T-helper 1 cell treated with Interleukin-12 subunit alpha and Interleukin-12 subunit beta and Interleukin-4 antibody, amounts not matched to agents 30 μg/mL and 1 μg/mL, for 36 hours (primary cell): ENCODE results near the gene FHIT.

Source experiments
- H3K27ac Mint-ChIP-seq: one replicate; pipeline ENCODE4 v1.8.0; 2021; ENCODE audit warnings: mild to moderate bottlenecking, mixed read lengths
- H3K27me3 Mint-ChIP-seq: one replicate; pipeline ENCODE4 v1.8.0; 2021; ENCODE audit warnings: low read depth, mixed read lengths
- H3K36me3 Mint-ChIP-seq: one replicate; pipeline ENCODE4 v1.8.0; 2021; ENCODE audit warnings: low read depth, mixed read lengths
- H3K4me1 Mint-ChIP-seq: one replicate; pipeline ENCODE4 v1.8.0; 2021; ENCODE audit warnings: low read depth, mixed read lengths
- H3K4me3 Mint-ChIP-seq: one replicate; pipeline ENCODE4 v1.8.0; 2021; ENCODE audit warnings: mild to moderate bottlenecking, moderate library complexity, mixed read lengths
- H3K9me3 Mint-ChIP-seq: one replicate; pipeline ENCODE4 v1.8.0; 2021; ENCODE audit warnings: mixed read lengths

Gene FHIT

DNA sequence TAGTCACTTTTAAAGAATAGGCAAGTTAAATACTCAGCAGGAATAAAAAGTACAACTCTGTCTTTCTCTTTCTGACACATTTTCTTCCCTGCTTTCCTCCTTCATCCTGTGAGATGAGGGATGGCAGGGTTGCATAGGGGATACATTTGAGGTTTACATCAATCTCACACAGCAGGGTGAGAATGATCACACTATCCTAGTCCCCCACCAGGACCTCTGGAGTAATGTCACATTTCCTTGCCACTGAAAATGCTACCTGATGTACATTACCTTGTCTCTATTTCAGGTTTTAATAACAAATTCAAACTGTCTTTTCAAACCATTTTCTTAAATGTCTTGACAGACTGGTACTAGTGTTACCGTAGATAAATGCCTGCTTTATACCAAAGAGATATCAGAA, 816.9 kb downstream of the FHIT start:
- no peak overlapping the region for H3K27ac Mint-ChIP-seq
- H3K4me3 Mint-ChIP-seq, result no peak overlapping the region
- H3K9me3 Mint-ChIP-seq, result no peaks in the 10 kb centered on the region
- H3K36me3 Mint-ChIP-seq, result no peaks in the 10 kb centered on the region
- H3K4me1 Mint-ChIP-seq, result peaks cover 10% of the 10 kb centered on the region
- no peaks in the 10 kb centered on the region for H3K27me3 Mint-ChIP-seq

DNA sequence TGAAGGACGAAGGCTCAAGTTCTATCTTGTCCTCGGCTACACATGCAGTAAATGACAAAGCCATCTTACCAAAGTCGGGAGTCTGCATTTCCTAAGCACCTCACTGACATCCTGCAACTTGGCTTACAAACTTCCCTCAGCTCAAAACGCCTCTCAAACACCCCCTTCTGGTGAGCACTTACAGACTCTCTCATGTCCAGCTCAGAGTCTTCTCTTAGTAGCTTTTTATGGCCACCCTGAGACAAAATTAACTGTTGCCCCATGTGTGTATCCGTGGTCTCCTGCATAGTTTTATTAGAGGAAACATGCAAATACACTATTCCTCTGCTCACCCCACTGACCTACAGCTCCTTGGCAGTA, 819.7 kb downstream of the FHIT start:
- Mint-ChIP-seq H3K4me1 (peaks cover 10% of the 10 kb centered on the region), H3K9me3 (no peaks in the 10 kb centered on the region), H3K4me3 (no peak overlapping the region), H3K36me3 (no peaks in the 10 kb centered on the region), H3K27me3 (no peaks in the 10 kb centered on the region), H3K27ac (no peak overlapping the region)

DNA sequence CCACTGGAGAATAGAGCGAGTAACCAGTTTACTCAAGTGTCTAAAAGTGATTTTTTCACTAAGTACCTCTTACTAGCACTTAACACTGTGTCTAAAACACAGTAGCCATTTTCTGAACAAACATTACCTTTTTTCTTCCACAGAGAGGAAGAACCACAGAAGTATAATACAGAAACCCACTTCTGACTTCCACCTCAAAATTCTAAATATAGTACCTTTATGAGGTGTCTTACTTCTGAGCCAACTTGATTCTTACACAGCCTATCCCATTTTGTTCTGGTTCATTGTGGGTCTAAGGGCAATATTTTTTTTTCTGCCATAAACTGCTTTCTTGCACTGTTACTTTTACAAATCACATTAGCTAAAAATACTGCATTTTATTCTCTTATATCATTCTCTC, 821.0 kb downstream of the FHIT start:
- no peaks in the 10 kb centered on the region for H3K36me3 Mint-ChIP-seq
- no peaks in the 10 kb centered on the region for H3K9me3 Mint-ChIP-seq
- H3K27ac Mint-ChIP-seq, result no peak overlapping the region
- H3K27me3 Mint-ChIP-seq, result no peaks in the 10 kb centered on the region
- no peak overlapping the region for H3K4me3 Mint-ChIP-seq
- H3K4me1 Mint-ChIP-seq, result peaks cover 10% of the 10 kb centered on the region

DNA sequence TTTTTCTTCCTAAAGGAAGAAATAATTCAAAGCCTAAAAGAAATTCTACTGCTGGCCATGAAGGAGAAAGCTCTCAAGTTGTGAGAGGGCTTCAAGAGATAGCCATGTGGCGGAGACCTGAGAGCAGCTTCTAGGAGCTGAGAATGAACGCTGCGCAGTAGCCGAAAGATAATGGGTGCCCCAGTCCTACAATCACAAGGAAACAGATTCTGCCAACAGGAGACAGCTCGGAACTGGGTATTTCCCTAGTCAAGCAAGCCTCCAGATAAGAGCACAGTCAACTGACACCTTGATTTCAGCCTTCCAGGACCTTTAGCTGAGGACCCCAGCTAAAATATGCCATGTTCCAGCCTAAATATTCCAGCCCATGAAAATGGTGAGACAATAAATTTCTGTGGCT, 824.1 kb downstream of the FHIT start:
- Mint-ChIP-seq H3K36me3 (no peaks in the 10 kb centered on the region), H3K27me3 (no peaks in the 10 kb centered on the region), H3K4me3 (no peak overlapping the region), H3K27ac (no peak overlapping the region), H3K9me3 (no peaks in the 10 kb centered on the region), H3K4me1 (peaks cover 10% of the 10 kb centered on the region)

DNA sequence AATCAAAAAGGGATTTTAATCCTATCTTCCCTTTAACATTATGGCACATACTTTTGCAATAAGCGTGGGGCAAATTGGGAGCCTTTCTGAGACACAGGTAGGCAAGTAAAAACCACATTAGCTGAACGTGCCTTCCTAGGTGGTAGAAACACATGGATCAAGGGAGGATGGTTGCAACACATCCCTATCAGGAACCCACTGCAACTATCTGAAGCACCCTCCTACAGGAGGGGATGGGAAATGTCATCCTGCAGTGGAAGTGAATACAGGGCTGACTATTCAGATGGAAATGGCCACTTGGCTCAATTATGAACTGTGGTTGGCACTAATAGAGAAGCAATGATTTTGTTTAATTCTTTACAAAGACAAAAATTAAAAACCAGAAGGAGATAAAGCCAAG, 826.3 kb downstream of the FHIT start:
- Mint-ChIP-seq H3K36me3 (no peaks in the 10 kb centered on the region), H3K27me3 (no peaks in the 10 kb centered on the region), H3K4me3 (no peak overlapping the region), H3K9me3 (no peaks in the 10 kb centered on the region), H3K4me1 (peaks cover 2% of the 10 kb centered on the region), H3K27ac (no peak overlapping the region)

DNA sequence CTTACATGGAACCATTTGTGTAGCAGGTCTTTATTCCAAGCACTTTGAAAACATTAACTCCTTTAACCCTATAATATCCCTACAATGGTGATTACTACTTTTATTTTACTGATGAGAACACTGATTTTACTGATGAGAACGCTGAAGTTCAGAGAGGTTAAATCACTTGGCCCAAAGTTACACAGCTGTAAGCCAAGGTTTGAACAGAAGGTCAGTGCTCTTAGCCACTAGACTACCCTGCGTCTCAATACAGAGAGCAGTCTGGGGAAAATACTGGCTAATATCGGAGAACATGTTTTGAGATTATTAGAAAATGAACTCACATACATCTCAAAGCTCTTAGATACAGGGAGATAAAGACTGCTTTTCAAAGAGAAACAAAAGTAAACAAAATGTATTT, 827.2 kb downstream of the FHIT start:
- Mint-ChIP-seq H3K27me3 (no peaks in the 10 kb centered on the region), H3K27ac (no peak overlapping the region), H3K4me3 (no peak overlapping the region), H3K4me1 (no peaks in the 10 kb centered on the region), H3K36me3 (no peaks in the 10 kb centered on the region), H3K9me3 (no peaks in the 10 kb centered on the region)

DNA sequence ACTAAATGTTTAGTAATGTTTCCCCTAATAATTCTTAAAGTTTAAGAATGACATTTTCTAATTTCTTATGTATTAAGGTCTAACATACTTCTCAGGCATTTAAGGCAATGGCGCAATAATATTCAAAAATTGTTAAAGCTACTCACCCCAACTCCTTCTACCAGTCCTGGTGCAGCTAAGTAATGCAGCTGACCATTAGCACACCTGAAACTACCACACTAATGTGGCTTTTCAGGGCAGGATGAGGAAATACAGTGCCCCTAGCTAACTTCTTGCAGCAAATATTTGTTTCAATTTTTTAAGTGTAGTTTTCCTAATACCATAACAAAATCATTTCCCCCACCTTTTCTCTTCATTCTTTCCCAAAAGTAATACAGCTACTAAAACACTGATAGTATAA, 827.7 kb downstream of the FHIT start:
- Mint-ChIP-seq H3K9me3 (no peaks in the 10 kb centered on the region), H3K4me3 (no peak overlapping the region), H3K27me3 (no peaks in the 10 kb centered on the region), H3K27ac (no peak overlapping the region), H3K36me3 (no peaks in the 10 kb centered on the region), H3K4me1 (no peaks in the 10 kb centered on the region)

DNA sequence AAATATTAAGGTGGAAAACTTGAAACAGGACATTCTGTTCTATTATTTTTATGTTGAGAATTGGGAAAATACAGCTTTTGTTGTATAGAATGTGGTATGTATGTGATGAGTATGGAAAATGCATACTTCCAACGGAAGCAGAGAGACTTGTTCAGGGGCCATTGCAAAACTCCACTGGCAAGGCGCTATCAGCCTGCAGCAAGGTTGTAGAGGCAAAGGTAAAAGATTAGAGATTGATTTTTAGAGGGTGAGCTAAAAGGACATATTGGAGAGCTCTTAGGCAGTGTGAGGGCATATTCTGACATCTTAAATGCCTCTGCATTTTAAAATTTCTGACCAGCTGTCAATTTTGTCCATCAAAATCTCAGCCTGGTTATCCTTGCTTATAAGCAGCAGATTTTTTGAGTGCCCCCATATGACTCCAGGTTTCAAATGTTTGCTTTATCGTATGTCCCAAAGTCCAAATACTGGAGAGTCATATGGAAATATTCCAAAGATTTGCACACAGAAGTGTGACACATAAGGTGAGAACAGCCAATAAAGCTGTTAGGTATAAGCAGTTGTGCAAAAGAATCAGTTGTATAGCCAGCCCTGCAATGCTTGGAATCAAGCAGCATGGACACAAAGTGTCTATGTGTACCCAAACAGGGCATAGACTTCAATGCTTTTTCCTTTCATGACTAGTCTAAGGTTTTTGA, 829.4 kb downstream of the FHIT start:
- no peak overlapping the region for H3K4me3 Mint-ChIP-seq
- H3K36me3 Mint-ChIP-seq, result no peaks in the 10 kb centered on the region
- no peak overlapping the region for H3K27ac Mint-ChIP-seq
- no peaks in the 10 kb centered on the region for H3K4me1 Mint-ChIP-seq
- no peaks in the 10 kb centered on the region for H3K9me3 Mint-ChIP-seq
- H3K27me3 Mint-ChIP-seq, result no peaks in the 10 kb centered on the region

DNA sequence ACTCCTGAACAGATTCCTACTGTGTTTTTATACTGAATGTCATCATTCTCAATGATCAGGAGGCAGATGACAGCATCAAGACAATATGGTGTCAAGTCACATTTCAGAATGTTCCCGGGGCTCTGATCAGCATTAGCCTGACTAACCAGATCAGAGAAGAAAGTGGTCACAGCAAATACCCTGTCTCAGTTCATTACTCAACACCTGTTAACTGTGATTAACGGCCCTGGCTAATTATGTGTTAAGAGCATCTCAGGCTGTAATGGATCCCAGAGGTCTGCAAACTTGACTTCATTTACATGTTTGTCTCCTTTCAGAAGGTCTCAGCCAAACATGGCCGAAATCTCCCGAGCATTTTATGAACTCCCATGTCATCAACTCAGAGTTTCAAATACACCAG, 833.7 kb downstream of the FHIT start:
- no peak overlapping the region for H3K27ac Mint-ChIP-seq
- no peaks in the 10 kb centered on the region for H3K27me3 Mint-ChIP-seq
- H3K36me3 Mint-ChIP-seq, result no peaks in the 10 kb centered on the region
- H3K4me1 Mint-ChIP-seq, result no peaks in the 10 kb centered on the region
- peaks cover 7% of the 10 kb centered on the region for H3K9me3 Mint-ChIP-seq
- no peak overlapping the region for H3K4me3 Mint-ChIP-seq

DNA sequence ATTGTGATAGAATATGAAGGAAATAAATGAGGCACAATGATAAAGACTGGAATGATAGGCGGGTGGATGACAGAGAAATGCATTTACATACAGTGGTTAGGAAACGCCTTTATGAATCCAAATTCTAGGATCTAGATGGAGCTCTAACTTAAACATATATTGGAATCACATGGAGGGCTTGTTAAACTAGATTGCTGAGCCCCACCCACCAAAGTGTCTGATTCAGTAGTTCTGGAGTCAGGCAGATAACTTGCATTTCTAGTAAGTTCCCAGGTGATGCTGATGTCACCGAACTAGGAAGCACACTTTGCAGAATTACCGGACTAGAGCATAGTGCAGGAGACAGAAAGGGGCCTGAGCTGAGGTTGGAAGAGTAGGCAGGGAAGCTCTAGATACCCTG, 837.2 kb downstream of the FHIT start:
- H3K36me3 Mint-ChIP-seq, result no peaks in the 10 kb centered on the region

DNA sequence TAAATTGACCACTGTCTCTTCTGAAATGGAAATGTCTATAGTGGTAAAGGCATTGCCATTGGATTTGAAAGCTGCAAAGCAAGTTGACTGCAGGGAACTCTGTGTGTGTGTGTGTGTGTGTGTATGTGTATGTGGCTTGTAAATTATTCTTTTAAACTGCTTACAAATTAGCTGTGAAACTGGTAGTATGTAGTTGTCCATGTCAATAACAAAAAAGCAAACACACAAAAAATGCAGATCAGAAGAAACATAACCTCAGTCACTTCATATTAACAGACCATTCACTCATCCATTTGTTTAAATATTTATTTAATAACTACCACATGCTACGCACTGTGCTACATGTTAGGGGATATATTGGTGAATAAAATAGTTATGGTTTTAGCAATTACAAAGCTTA, 837.7 kb downstream of the FHIT start:
- Mint-ChIP-seq H3K4me3 (no peak overlapping the region), H3K9me3 (peaks cover 7% of the 10 kb centered on the region), H3K4me1 (no peaks in the 10 kb centered on the region), H3K27ac (no peak overlapping the region), H3K27me3 (no peaks in the 10 kb centered on the region), H3K36me3 (no peaks in the 10 kb centered on the region)

More for the DNA sequence above, 837.2 kb downstream of the FHIT start:
- Mint-ChIP-seq H3K4me1 (no peaks in the 10 kb centered on the region), H3K27me3 (no peaks in the 10 kb centered on the region), H3K9me3 (peaks cover 7% of the 10 kb centered on the region), H3K27ac (no peak overlapping the region), H3K4me3 (no peak overlapping the region)

DNA sequence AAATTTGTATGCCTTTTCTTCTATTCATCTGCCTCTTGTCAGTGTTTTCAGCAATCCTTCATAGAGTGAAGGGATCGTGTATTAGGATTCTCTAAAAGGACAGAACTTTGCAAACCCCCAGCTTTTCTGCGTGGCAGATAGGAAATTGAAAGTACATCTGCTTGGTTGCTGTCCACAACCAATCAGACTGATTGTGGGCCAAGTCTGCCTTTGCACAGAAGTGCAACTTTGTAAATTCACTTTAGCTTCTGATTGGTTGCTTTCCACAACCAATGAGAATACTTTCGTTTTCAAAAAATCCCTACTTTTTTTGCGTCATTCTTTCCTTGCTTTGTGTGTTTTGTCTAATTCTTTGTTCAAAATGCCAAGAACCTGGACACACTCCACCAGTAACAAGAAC, 847.4 kb downstream of the FHIT start:
- no peak overlapping the region for H3K27ac Mint-ChIP-seq
- peaks cover 7% of the 10 kb centered on the region for H3K4me1 Mint-ChIP-seq
- H3K4me3 Mint-ChIP-seq, result no peak overlapping the region
- peaks cover 15% of the 10 kb centered on the region for H3K9me3 Mint-ChIP-seq
- peaks cover 3% of the 10 kb centered on the region for H3K36me3 Mint-ChIP-seq
- H3K27me3 Mint-ChIP-seq, result no peaks in the 10 kb centered on the region

DNA sequence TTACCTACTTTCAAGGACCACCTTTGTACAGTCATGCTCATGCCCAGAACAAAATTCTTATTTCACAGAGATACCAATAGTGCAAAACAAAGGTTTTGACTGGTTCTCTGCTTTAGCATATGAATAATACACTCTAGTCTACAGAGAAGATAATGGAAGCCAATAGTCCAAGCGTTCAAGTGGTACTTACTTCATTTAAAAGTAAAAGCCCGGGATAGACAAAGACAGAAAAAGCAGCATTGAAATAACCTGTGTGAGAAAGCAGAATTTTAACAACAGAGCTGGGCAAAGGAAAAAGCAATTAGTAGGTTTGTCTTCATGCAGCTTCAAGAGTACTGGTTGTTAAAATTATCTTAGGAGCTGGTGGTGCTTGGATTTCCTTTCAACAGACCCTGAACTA, 848.3 kb downstream of the FHIT start:
- Mint-ChIP-seq H3K27ac (no peak overlapping the region), H3K36me3 (peaks cover 3% of the 10 kb centered on the region), H3K4me1 (peaks cover 7% of the 10 kb centered on the region), H3K4me3 (no peak overlapping the region), H3K27me3 (no peaks in the 10 kb centered on the region), H3K9me3 (peaks cover 18% of the 10 kb centered on the region)

DNA sequence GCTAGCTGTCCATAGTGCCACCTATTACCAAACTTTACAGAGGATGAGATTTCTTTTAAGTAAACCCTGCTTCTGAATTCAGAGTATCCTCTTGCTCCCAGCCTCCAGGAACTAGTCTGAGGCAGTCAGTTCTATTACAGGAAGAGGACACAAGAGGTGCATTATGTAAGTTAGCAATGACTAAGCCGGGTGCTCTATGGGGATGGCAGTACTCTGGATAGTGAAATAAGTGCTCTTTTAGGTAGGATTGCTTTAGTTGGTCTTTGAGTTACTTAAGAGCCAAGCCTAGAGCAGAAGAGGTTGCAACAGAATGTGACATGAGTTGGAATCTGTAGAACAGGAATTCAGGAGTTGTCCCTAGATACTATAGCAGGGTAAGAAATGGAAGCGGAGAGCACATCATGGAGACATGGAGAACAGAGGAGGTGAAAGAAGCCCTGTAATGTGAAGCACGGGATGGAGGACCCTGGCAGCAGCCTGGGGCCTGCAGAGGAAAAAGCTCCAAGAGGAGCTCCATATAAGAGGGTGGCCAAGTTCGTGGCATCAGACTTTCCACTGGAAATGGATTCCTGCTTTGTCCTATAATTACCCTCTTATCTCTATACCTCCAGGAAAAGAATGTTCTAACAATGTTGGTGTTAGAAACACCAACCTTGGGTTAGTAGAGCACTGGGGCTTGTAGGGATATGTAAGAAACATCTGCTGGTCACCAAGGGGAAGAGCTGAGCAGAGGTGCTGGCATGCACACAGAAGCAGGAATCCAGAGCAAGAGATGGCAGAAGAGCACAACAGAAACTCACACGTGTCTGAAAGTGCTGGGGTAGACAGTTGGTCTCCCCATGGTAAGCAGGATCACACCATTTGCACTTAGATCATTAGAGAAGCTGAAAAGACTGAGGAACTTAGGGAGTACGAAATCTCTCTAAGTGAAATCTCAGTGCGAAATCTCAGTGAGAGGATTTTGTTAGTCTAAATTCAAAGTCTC, 851.1 kb downstream of the FHIT start:
- Mint-ChIP-seq H3K4me3 (no peak overlapping the region), H3K27ac (no peak overlapping the region), H3K9me3 (peaks cover 19% of the 10 kb centered on the region), H3K36me3 (peaks cover 3% of the 10 kb centered on the region), H3K4me1 (peaks cover 7% of the 10 kb centered on the region), H3K27me3 (no peaks in the 10 kb centered on the region)

DNA sequence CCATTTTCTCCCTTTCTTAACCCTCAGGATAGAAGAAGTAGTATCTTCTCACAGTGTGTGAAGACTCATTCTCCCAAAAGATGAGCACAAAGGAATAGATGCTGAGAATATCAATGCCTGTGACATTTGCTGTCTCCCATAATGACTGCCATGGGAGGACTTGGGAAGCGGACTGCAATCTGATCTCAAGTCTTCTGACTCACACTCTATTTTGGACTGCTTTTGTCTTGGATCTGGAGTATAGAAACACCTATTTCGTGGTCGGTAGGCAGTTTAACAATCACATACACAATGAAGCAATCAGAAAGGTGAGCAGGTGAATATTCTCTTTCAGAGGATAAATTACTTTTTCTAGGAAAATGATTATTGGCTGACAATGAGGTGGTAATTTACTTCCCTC, 852.0 kb downstream of the FHIT start:
- Mint-ChIP-seq H3K9me3 (peaks cover 14% of the 10 kb centered on the region), H3K4me3 (no peak overlapping the region), H3K27ac (no peak overlapping the region), H3K27me3 (no peaks in the 10 kb centered on the region), H3K4me1 (peaks cover 7% of the 10 kb centered on the region), H3K36me3 (peaks cover 2% of the 10 kb centered on the region)
